Measurements from ENCODE around the gene STEAP2. TPM values are rescaled to one million over a fixed set of nuclear protein-coding genes. Genes with fewer than 3 reads are reported as not detected.
"Not testable (repeated sequence)": the region's sequence is repeated elsewhere in the genome, so short reads cannot be mapped to it uniquely, and the experiment has no call there.

STEAP2 gene
- total and polyA plus RNA-seq, 9 donors, result 10.0 to 47.1 (median 26.6) TPM

DNA sequence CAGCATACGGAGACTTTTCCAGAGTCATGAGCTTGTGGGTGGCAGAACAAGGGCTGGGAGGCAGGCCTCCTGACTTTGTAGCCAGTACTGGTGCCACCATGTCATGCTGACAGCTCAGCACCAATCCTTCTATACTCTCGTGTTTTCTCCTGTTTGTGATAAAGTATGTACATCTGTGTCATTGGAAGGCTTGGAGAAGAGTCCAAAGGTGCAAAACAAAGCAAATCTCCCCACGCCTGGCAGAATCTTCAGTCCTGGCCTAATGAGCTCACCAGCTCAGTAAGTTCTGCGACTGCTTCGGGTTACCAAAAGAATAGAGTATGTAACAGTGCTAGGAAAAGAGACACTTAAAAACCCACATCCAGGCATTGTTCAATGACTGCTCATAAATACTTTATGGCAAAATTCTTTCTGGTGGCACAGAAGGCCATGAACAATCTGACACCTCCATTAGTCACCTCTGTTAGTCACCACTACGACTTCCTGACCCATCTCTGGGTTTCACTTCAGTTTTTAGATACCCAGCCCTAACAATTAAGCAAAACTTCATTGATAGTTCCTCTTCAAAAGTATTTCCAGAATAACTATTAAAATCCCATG is 32.8 kb upstream of the STEAP2 start:
- DNase-seq, result no peak
- 76 to 84% (median 82%) methylated on average over 6 of the region's 6 CpGs for WGBS, 3 donors
- TF ChIP-seq CTCF (IDR thresholded peaks at IDR 0.05) (no peak), EP300 (IDR thresholded peaks at IDR 0.05) (no peak), POLR2A (IDR thresholded peaks at IDR 0.05) (no peak)
- intact Hi-C loops (cut with DNase I), result no loop called here
- Histone ChIP-seq H3K27ac (no peak overlapping the region), H3K27me3 (no peaks in the 10 kb centered on the region), H3K4me3 (no peak overlapping the region), H3K36me3 (no peaks in the 10 kb centered on the region), H3K4me1 (ENCODE audit: insufficient read depth) (no peaks in the 10 kb centered on the region), H3K9me3 (no peaks in the 10 kb centered on the region)

DNA sequence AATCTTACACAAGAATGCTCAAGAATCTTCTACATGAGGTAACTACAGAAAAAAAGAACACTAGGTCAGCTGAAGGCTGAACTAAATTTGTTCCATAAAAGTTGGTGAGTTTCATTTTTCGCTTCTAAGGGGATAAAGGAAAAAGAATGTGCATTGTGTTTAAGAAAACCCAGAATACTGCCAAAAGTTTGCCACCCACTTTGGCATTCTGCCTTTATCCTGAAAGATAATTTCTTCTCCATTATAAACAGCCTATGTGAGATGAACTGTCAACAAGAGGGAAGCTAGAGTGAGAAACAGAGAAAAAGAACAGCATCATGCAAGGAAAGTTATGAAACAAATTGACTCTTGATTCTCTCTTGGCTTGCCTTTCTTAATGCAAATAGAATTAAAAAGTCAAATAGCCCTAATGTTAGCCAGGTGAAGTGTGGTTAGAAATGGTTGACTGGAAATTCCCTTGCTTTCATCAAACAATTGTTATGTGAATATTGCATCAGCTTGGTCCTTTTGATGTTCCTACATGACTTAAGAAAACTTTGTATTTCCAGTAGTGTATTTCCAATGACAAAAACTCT is 31.4 kb upstream of the STEAP2 start:
- no peaks in the 10 kb centered on the region for H3K4me1 ChIP-seq (ENCODE audit: insufficient read depth)
- DNase-seq, result no peak
- H3K4me3 ChIP-seq, result no peak overlapping the region
- TF ChIP-seq POLR2A (IDR thresholded peaks at IDR 0.05), result no peak
- TF ChIP-seq EP300 (IDR thresholded peaks at IDR 0.05), result no peak
- no peak for TF ChIP-seq CTCF (IDR thresholded peaks at IDR 0.05)
- H3K36me3 ChIP-seq, result no peaks in the 10 kb centered on the region
- H3K27ac ChIP-seq, result no peak overlapping the region
- intact Hi-C loops (cut with DNase I), result no loop called here
- 35 to 69% (median 42%) methylated on average over 1 of the region's 1 CpG for WGBS, 3 donors
- no peaks in the 10 kb centered on the region for H3K9me3 ChIP-seq
- H3K27me3 ChIP-seq, result no peaks in the 10 kb centered on the region

DNA sequence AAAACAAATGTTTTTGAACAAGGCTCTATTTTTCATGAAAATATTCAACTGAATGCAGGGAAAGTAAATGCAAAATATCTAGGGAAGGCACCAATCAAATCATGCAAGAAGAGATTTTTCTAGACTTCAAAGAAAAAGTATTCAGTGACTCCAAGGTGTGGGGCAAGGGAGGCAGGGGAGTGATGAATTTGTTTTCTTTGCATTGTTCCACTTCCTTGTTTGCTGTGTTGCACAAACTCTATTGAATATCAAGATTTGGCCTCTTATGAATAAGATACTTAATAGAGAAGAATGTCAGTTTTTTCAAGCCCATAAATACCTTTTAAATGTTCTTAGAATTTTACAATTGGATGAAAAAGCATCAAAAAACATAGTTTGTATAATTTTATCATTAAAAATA is 30.9 kb upstream of the STEAP2 start:
- H3K9me3 ChIP-seq, result no peaks in the 10 kb centered on the region
- no peaks in the 10 kb centered on the region for H3K36me3 ChIP-seq
- intact Hi-C loops (cut with DNase I), result no loop called here
- no peak for TF ChIP-seq CTCF (IDR thresholded peaks at IDR 0.05)
- no peak for TF ChIP-seq EP300 (IDR thresholded peaks at IDR 0.05)
- TF ChIP-seq POLR2A (IDR thresholded peaks at IDR 0.05), result no peak
- H3K27me3 ChIP-seq, result no peaks in the 10 kb centered on the region
- no peak for DNase-seq
- no peaks in the 10 kb centered on the region for H3K4me1 ChIP-seq (ENCODE audit: insufficient read depth)
- no peak overlapping the region for H3K27ac ChIP-seq
- H3K4me3 ChIP-seq, result no peak overlapping the region

- H3K27me3 ChIP-seq, result no peaks in the 10 kb centered on the region
- intact Hi-C loops (cut with DNase I), result no loop called here
- H3K36me3 ChIP-seq, result no peaks in the 10 kb centered on the region
- no peak overlapping the region for H3K4me3 ChIP-seq
- no peaks in the 10 kb centered on the region for H3K4me1 ChIP-seq (ENCODE audit: insufficient read depth)
- no peaks in the 10 kb centered on the region for H3K9me3 ChIP-seq
- TF ChIP-seq EP300 (IDR thresholded peaks at IDR 0.05) (no peak), POLR2A (IDR thresholded peaks at IDR 0.05) (no peak), CTCF (IDR thresholded peaks at IDR 0.05) (no peak)
- no peak overlapping the region for H3K27ac ChIP-seq
- DNase-seq, result no peak
These were observed 30.1 kb upstream of the STEAP2 start for GRCh38 chr7:90181485-90181884.

DNA sequence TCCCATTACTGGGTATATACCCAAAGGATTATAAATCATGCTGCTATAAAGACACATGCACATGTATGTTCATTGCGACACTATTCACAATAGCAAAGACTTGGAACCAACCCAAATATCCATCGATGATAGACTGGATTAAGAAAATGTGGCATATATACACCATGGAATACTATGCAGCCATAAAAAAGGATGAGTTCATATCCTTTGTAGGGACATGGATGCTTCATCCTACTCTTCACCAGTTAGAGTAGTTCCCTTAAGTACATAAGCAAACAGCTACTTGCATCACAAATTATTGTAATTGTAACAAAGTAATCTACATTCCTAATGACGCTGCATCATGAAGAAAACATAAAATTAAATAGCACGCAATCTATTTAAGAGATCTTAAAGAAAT is 25.2 kb upstream of the STEAP2 start:
- intact Hi-C loops (cut with DNase I); H3K4me3 ChIP-seq; H3K36me3 ChIP-seq; H3K4me1 ChIP-seq (ENCODE audit: insufficient read depth); H3K9me3 ChIP-seq; DNase-seq; H3K27me3 ChIP-seq; H3K27ac ChIP-seq: not testable (repeated sequence)
- 73 to 74% (median 73%) methylated on average over 4 of the region's 4 CpGs for WGBS, 3 donors

Data from ovary (tissue), 9 donors.